Naive thymus-derived CD8-positive, alpha-beta T cell (primary cell): ENCODE results near the gene ABCC1. TPM values are rescaled to one million over a fixed set of nuclear protein-coding genes. Genes with fewer than 3 reads are reported as not detected.
"Not testable (repeated sequence)": the region's sequence is repeated elsewhere in the genome, so short reads cannot be mapped to it uniquely, and the experiment has no call there.

Source experiments
- ATAC-seq, 2 donors: fragments of 150-1000 bp; cut with Tn5 transposase in 1 of 2; sonication (Bioruptor Pico), chemical (Tn5 transposase) in 1 of 2; 1 replicate in 1 of 2; 2 replicates in 1 of 2; pipeline ENCODE4 v1.10.0; 2021; ENCODE audit warnings: mild to moderate bottlenecking in 2 of 2, moderate library complexity in 2 of 2
- POLR2A ChIA-PET: fragments of 350-600 bp; sonication (Branson Sonifier 250); formaldehyde crosslinking; loops from one replicate; lab custom pipeline; 2021; ENCODE audit warnings: antibody characterized with exemption; lab: Charles Lee
- DNase-seq, 10 donors: peaks; one replicate each; pipeline versions ENCODE4 v3.0.0 to v3.0.0-alpha.2; 2020 to 2022
- H3K27ac Mint-ChIP-seq, 10 donors: one replicate each; pipeline ENCODE4 v1.8.0; 2020 to 2022; ENCODE audit warnings: mild to moderate bottlenecking in 10 of 10, mixed read lengths in 10 of 10, moderate library complexity in 4 of 10, inconsistent platforms in 1 of 10
- H3K27me3 Mint-ChIP-seq, 5 donors: one replicate each; pipeline ENCODE4 v1.8.0; 2021 to 2022; ENCODE audit warnings: mixed read lengths in 5 of 5
- H3K36me3 Mint-ChIP-seq, 3 donors: one replicate each; pipeline ENCODE4 v1.8.0; 2020 to 2022; ENCODE audit warnings: mixed read lengths in 3 of 3, mild to moderate bottlenecking in 2 of 3, inconsistent platforms in 1 of 3
- H3K4me1 Mint-ChIP-seq, 4 donors: one replicate each; pipeline ENCODE4 v1.8.0; 2021 to 2022; ENCODE audit warnings: mixed read lengths in 4 of 4
- H3K4me3 Mint-ChIP-seq, 10 donors: one replicate each; pipeline ENCODE4 v1.8.0; 2020 to 2022; ENCODE audit warnings: mild to moderate bottlenecking in 10 of 10, mixed read lengths in 10 of 10, moderate library complexity in 6 of 10, inconsistent platforms in 1 of 10
- H3K9me3 Mint-ChIP-seq, 9 donors: one replicate each; pipeline ENCODE4 v1.8.0; 2020 to 2022; ENCODE audit warnings: mixed read lengths in 9 of 9, mild to moderate bottlenecking in 3 of 9, inconsistent platforms in 1 of 9, moderate library complexity in 1 of 9
- polyA plus RNA-seq, 3 donors: library from polyadenylated mRNA; unstranded; fragments of 300-500 nt; fragmentation: Illumina TruSeq; gene quantifications; one replicate each; pipeline ENCODE4 v1.2.3, GENCODE V29; 2021
- total RNA-seq, 8 experiments: library from RNA in 2 of 8; stranded (reverse) in 2 of 8; gene quantifications; one replicate each; pipeline ENCODE4 v1.2.3 and lab custom pipeline; 2021 to 2026

ABCC1 gene
- total and polyA plus RNA-seq, 5 experiments from 2014 or later: 3.7 to 68.6 (median 9.0) TPM

DNA sequence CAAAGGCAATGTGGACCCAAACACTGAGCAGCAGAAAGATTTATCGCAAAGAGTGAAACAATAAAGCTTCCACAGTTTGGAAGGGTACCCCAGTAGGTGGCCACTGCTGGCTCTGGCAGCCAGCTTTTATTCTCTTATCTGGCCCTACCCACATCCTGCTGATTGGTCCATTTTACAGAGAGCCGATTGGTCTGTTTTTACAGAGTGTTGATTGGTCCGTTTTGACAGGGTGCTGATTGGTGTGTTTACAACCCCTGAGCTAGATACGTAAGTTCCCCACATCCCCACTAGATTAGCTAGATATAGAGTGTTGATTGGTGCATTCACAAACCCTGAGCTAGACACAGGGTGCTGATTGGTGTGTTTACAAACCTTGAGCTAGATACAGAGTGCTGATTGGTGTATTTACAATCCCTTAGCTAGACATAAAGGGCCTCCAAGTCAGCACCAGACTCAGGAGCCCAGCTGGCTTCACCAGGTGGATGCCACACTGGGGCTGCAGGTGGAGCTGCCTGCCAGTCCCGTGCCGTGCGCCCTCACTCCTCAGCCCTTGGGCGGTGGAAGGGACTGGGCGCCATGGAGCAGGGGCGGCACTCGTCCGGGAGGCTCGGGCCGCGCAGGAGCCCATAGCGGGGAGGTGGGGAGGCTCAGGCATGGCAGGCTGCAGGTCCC, 154.9 kb downstream of the ABCC1 start:
- H3K9me3 Mint-ChIP-seq, H3K27me3 Mint-ChIP-seq, POLR2A ChIA-PET, DNase-seq, H3K4me3 Mint-ChIP-seq, H3K4me1 Mint-ChIP-seq, ATAC-seq: not testable (repeated sequence)
- Mint-ChIP-seq H3K36me3 (peaks cover 0 to 81% (median 23%) of the 10 kb centered on the region in 3 donors), H3K27ac (peak overlapping the region in 2 of 10 donors; percentile 15 to 41)

DNA sequence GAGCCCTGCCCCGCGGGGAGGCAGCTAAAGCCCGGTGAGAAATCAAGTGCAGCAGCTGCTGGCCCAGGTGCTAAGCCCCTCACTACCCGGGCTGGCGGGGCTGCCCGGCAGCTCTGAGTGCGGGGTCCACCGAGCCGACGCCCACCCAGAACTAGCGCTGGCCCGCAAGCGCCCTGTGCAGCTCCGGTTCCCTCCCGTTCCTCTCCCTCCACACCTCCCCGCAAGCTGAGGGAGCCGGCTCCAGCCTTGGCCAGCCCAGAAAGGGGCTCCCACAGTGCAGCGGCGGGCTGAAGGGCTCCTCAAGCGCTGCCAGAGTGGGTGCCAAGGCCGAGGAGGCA, 155.4 kb downstream of the ABCC1 start:
- H3K27ac Mint-ChIP-seq, H3K4me1 Mint-ChIP-seq, ATAC-seq, H3K9me3 Mint-ChIP-seq, H3K4me3 Mint-ChIP-seq, H3K27me3 Mint-ChIP-seq, DNase-seq, POLR2A ChIA-PET: not testable (repeated sequence)
- H3K36me3 Mint-ChIP-seq: peaks cover 0 to 81% (median 23%) of the 10 kb centered on the region in 3 donors

DNA sequence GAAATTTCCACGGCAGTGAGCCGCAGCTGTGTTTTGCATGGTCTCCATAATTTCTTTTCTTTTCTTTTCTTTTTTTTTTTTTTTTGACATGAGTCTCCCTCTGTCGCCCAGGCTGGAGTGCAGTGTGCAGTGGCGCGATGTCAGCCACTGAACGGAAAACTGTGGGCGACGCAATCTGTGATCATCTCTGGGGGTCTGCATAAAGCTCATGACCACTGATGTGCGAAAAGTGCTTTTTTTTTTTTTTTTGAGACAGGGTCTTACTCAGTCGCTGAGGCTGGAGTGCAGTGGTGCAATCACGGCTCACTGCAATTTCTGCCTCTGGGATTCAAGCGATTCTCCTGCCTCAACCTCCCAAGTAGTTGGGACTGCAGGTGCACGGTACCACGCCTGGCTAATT, 156.2 kb downstream of the ABCC1 start:
- ATAC-seq: no peak
- POLR2A ChIA-PET: interaction anchor here (0.7 kb wide), 1 partner anchor 147 kb away, joined by 6 read pairs; no protein-coding TSS in a partner anchor
- no peak overlapping the region for H3K4me3 Mint-ChIP-seq
- H3K9me3 Mint-ChIP-seq: no peaks in the 10 kb centered on the region
- H3K27ac Mint-ChIP-seq: no peak overlapping the region
- no peak for DNase-seq
- peaks cover 0 to 87% (median 28%) of the 10 kb centered on the region in 3 donors for H3K36me3 Mint-ChIP-seq
- H3K4me1 Mint-ChIP-seq: peaks cover 0 to 6% (median 0%) of the 10 kb centered on the region in 4 donors
- no peaks in the 10 kb centered on the region for H3K27me3 Mint-ChIP-seq

DNA sequence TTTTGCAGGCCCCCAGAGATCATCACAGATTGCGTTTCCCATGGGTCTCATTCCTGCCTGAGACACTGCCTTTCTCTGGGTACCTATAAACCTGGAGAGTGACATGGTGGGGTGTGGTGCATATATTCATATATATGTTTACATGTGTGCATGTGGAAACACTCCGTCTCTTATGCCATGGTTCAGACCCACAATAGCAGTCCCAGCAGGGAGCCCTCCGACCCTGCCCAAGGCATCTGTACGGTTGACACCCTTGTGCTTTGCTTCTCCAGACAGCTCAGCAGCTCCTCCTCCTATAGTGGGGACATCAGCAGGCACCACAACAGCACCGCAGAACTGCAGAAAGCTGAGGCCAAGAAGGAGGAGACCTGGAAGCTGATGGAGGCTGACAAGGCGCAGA, 157.1 kb downstream of the ABCC1 start:
- POLR2A ChIA-PET: interaction anchor here (0.5 to 0.7 kb wide), 2 partner anchors 12 to 148 kb away, joined by 4 to 6 read pairs; no protein-coding TSS in a partner anchor

DNA sequence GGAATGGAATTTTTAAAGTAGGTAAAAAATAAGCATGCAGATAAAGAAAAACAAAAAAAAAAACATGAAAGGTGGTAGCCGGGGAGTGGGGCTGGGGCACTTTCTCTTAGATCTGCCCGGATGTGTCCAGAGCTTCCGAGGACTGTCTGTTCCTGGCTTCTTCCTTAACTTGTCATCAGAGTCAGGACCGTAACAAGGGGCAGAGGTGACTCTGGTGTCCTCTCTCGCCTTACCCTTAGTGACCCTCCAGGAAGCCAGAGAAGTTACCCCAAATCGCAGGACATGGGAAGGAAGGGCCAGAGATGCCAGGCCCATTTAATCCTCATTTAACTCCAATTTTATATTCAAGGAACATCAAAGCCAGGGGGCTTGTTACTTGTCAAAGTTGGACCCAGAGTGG, 158.4 kb downstream of the ABCC1 start:
- no peak overlapping the region for H3K4me3 Mint-ChIP-seq
- peaks cover 9 to 92% (median 34%) of the 10 kb centered on the region in 3 donors for H3K36me3 Mint-ChIP-seq
- no peaks in the 10 kb centered on the region for H3K9me3 Mint-ChIP-seq
- H3K27me3 Mint-ChIP-seq: no peaks in the 10 kb centered on the region
- DNase-seq: no peak
- no peak overlapping the region for H3K27ac Mint-ChIP-seq
- POLR2A ChIA-PET: no interaction called here
- H3K4me1 Mint-ChIP-seq: no peaks in the 10 kb centered on the region
- no peak for ATAC-seq

More for the DNA sequence above, 157.1 kb downstream of the ABCC1 start:
- peak overlapping the region in 1 of 10 donors; percentile 67 for H3K27ac Mint-ChIP-seq
- no peaks in the 10 kb centered on the region for H3K27me3 Mint-ChIP-seq
- peaks cover 2 to 91% (median 29%) of the 10 kb centered on the region in 3 donors for H3K36me3 Mint-ChIP-seq
- DNase-seq (no peak), ATAC-seq (no peak)
- H3K4me3 Mint-ChIP-seq: no peak overlapping the region
- no peaks in the 10 kb centered on the region for H3K9me3 Mint-ChIP-seq
- peaks cover 0 to 3% (median 0%) of the 10 kb centered on the region in 4 donors for H3K4me1 Mint-ChIP-seq

DNA sequence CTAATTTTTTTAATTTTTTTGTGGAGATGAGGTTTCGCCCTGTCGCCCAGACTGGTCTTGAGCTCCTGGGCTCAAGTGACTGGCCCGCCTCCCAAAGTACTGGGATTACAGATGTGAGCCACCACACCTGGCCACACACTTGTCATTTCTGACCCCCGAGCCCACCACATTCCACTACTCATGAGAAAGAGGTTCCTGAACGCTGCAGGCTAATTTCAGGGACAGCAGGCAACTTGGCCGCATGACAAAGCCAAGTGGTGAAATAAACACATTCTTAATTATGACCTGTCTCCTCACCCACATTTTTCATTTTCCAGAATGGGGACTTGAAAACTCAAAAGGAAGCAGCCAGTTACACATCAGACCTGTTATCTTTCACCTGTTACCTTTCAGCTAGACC, 159.3 kb downstream of the ABCC1 start:
- POLR2A ChIA-PET: no interaction called here
- peaks cover 9 to 92% (median 38%) of the 10 kb centered on the region in 3 donors for H3K36me3 Mint-ChIP-seq
- peak overlapping the region in 1 of 10 donors; percentile 63 for H3K27ac Mint-ChIP-seq
- H3K4me1 Mint-ChIP-seq: no peaks in the 10 kb centered on the region
- no peaks in the 10 kb centered on the region for H3K27me3 Mint-ChIP-seq
- no peak for DNase-seq
- no peak overlapping the region for H3K4me3 Mint-ChIP-seq
- no peaks in the 10 kb centered on the region for H3K9me3 Mint-ChIP-seq
- no peak for ATAC-seq

DNA sequence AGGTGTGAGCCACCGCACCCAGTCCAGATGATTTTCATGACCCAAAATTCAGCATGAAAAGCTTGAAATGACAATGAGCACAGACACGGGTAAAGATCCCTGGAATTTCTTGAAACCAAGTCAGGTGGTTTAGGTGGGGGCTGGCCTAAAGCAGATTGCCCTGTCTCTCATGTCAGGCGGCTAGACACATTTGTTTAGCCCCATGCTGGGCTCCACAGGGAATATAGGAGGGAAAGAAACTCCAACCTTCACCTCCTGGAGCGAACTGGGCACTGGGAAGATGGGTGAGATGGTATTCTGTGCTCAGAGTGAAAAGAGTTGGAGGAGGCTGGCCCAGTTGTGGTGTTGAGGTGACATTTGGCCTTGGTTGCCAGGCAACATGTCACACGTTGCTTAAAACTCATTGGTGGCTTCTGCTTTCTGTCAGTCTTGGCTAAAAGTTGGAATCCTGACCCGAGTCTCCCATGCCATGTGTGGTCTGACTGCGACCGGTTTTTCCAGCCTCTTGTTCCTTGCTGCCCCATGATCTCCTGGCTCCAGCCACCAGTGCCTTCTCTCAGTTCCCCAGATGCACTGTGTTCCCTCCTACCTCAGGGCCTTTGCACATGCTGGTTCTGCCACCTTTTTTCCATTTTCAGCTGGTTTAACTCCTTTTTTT, 160.2 kb downstream of the ABCC1 start:
- no peaks in the 10 kb centered on the region for H3K4me1 Mint-ChIP-seq
- H3K4me3 Mint-ChIP-seq: peak overlapping the region in 1 of 10 donors; percentile 22
- no peaks in the 10 kb centered on the region for H3K27me3 Mint-ChIP-seq
- H3K27ac Mint-ChIP-seq: peak overlapping the region in 3 of 10 donors; percentile 63 to 74 (median 67)
- ATAC-seq (no peak), DNase-seq (no peak)
- POLR2A ChIA-PET: no interaction called here
- no peaks in the 10 kb centered on the region for H3K9me3 Mint-ChIP-seq
- H3K36me3 Mint-ChIP-seq: peaks cover 10 to 92% (median 40%) of the 10 kb centered on the region in 3 donors

DNA sequence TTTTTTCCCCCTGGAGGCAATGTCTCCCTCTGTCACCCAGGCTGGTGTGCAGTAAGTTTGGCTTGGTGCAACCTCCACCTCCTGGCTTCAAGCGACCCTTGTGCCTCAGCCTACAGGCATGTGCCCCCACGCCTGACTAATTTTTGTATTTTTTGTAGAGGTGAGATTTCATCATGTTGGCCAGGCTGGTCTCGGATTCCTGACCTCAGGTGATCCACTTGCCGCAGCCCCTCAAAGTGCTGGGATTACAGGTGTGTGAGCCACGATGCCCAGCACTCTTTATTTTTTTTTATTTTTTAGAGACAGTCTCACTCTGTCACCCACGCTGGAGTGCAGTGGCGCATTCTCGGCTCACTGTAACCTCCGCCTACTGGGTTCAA, 160.7 kb downstream of the ABCC1 start:
- H3K36me3 Mint-ChIP-seq: peaks cover 15 to 94% (median 44%) of the 10 kb centered on the region in 3 donors
- POLR2A ChIA-PET: no interaction called here
- no peaks in the 10 kb centered on the region for H3K27me3 Mint-ChIP-seq
- peak overlapping the region in 2 of 10 donors; percentile 67 to 74 for H3K27ac Mint-ChIP-seq
- no peaks in the 10 kb centered on the region for H3K4me1 Mint-ChIP-seq
- ATAC-seq (no peak), DNase-seq (no peak)
- H3K4me3 Mint-ChIP-seq: no peak overlapping the region
- H3K9me3 Mint-ChIP-seq: no peaks in the 10 kb centered on the region

DNA sequence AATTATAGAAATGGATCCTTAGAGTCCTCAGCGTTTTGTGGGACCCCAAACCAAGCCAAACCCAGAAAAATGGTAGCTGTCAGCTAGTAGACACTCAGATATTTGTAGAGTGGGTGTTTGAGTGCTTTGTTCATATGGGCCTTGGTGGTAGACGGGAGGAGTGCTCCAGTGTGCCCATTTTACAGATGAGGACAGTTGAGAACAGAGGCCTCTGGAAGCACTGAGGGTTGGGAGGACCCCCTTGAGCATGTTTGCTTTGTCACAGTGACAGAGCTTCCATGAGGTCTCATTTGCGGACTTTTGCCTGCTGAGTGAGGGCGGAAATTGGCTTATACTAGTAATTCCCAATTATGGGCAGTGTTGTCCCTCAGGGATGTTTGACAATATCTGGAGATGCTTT, 162.2 kb downstream of the ABCC1 start:
- peak overlapping the region in 2 of 10 donors; percentile 24 to 64 for H3K27ac Mint-ChIP-seq
- H3K9me3 Mint-ChIP-seq: peaks cover 0 to 4% (median 0%) of the 10 kb centered on the region in 9 donors
- peaks cover 16 to 93% (median 53%) of the 10 kb centered on the region in 3 donors for H3K36me3 Mint-ChIP-seq
- H3K4me3 Mint-ChIP-seq: no peak overlapping the region
- no peaks in the 10 kb centered on the region for H3K4me1 Mint-ChIP-seq
- H3K27me3 Mint-ChIP-seq: no peaks in the 10 kb centered on the region
- DNase-seq: no peak
- ATAC-seq: no peak
- POLR2A ChIA-PET: no interaction called here

DNA sequence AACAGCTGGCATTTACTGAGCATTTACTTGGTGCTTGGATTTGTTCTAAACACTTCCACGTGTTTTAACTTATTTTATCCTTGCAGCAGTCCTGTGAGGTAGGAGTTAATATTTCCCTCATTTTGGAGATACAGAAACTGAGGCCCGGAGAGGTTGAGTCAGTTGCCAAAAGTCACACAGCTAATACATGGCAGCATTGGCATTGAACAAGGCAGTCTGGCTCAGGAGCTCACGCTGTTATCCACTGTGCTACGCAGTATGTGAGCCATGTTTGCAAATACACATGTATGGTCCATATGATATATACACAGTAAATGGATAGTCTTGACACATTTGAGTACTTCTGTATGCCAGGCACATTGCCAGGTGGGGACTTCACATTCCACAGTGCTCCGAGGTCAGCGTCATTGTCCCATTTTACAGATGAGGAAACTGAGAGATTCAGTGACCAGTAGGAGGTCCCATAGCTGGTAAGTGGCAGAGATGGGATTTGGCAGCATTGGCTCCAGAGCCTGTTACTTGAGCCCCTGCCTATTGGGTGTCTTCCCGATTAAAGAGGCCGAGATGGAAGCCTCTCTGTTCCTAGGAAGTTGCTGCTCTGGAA, 163.1 kb downstream of the ABCC1 start:
- no peak overlapping the region for H3K4me3 Mint-ChIP-seq
- no peaks in the 10 kb centered on the region for H3K4me1 Mint-ChIP-seq
- no peak for DNase-seq
- no peak overlapping the region for H3K27ac Mint-ChIP-seq
- ATAC-seq: no peak
- peaks cover 16 to 95% (median 62%) of the 10 kb centered on the region in 3 donors for H3K36me3 Mint-ChIP-seq
- no peaks in the 10 kb centered on the region for H3K27me3 Mint-ChIP-seq
- POLR2A ChIA-PET: no interaction called here
- peaks cover 0 to 12% (median 0%) of the 10 kb centered on the region in 9 donors for H3K9me3 Mint-ChIP-seq

DNA sequence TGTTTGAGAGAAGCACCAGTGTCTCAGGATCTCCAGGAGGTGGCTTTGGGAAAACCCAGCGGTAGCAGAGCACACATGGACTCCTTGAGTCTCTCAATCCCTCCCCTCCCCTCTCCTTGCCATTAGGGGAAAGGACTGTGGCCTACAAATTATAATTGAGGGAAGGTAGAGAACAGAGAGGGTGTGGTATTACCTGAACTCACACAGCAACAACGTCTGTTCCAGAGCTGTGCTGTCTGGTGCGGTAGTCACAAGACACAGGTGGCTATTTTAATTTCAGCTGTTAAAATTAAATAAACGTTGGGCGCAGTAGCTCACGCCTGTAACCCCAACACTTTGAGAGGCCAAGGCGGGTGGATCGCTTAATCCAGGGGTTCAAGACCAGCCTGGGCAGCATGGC, 163.7 kb downstream of the ABCC1 start:
- H3K27ac Mint-ChIP-seq: peak overlapping the region in 1 of 10 donors; percentile 40
- H3K4me1 Mint-ChIP-seq: no peaks in the 10 kb centered on the region

DNA sequence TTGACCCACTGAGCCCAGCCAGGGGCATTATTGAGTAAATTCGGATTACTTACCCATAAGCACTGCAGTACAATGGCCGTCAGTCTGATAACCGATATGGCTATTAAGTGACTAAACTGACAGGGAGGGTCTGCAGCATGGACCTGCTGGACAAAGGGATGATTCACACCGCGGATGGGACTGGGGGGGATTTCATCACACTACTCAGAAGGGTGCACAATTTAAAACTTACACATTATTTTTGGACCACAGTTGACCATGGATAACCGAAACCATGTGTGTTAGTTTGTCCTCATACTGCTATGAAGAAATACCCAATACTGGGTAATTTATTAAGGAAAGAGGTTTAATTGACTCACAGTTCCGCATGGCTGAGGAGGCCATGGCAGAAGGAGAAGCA, 167.4 kb downstream of the ABCC1 start:
- DNase-seq: no peak
- Mint-ChIP-seq H3K27me3 (no peaks in the 10 kb centered on the region), H3K27ac (peak overlapping the region in 1 of 10 donors; percentile 17), H3K4me3 (no peak overlapping the region), H3K4me1 (peaks cover 0 to 6% (median 2%) of the 10 kb centered on the region in 4 donors), H3K36me3 (peaks cover 18 to 91% (median 70%) of the 10 kb centered on the region in 3 donors), H3K9me3 (peaks cover 0 to 21% (median 4%) of the 10 kb centered on the region in 9 donors)
- POLR2A ChIA-PET: no interaction called here
- ATAC-seq: no peak

More for the DNA sequence above, 163.7 kb downstream of the ABCC1 start:
- no peaks in the 10 kb centered on the region for H3K27me3 Mint-ChIP-seq
- no peak overlapping the region for H3K4me3 Mint-ChIP-seq
- POLR2A ChIA-PET: no interaction called here
- H3K36me3 Mint-ChIP-seq: peaks cover 19 to 95% (median 67%) of the 10 kb centered on the region in 3 donors
- ATAC-seq (no peak), DNase-seq (no peak)
- peaks cover 0 to 16% (median 0%) of the 10 kb centered on the region in 9 donors for H3K9me3 Mint-ChIP-seq

DNA sequence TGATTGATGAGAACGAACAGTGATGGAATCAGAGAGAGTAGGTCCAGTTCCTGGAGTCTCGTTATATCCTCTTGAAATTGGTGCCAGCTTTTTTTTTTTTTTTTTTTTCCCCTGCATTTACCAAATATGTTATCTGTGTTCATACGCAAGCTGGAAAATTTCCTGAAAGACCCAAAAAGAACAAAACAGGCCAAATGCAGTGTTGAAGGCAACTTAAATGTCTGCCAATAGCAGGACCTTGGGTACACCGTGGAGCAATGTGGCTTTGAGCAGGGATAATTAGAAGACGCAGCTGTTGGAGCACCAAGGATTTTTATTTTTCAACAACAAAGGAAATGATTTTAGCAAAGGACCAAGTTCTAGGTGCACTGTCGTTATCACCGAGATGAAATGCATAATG, 168.9 kb downstream of the ABCC1 start:
- POLR2A ChIA-PET: no interaction called here
- H3K27ac Mint-ChIP-seq: peak overlapping the region in 1 of 10 donors; percentile 4

More for the DNA sequence above, 168.9 kb downstream of the ABCC1 start:
- no peak for DNase-seq
- no peak overlapping the region for H3K4me3 Mint-ChIP-seq
- ATAC-seq: no peak
- H3K4me1 Mint-ChIP-seq: peaks cover 0 to 6% (median 2%) of the 10 kb centered on the region in 4 donors
- H3K36me3 Mint-ChIP-seq: peaks cover 23 to 91% (median 72%) of the 10 kb centered on the region in 3 donors
- H3K27me3 Mint-ChIP-seq: no peaks in the 10 kb centered on the region
- peaks cover 0 to 22% (median 4%) of the 10 kb centered on the region in 9 donors for H3K9me3 Mint-ChIP-seq
